AML-193 (cell line): ENCODE results near the gene ASXL1.
"Not testable (repeated sequence)": the region's sequence is repeated elsewhere in the genome, so short reads cannot be mapped to it uniquely, and the experiment has no call there.

Experiments used
- DNase-seq, 2 experiments: peaks; one replicate each; lab custom pipeline; 2025; lab: John Stamatoyannopoulos, UW

The ASXL1 gene

GRCh38 chr20:32407131-32407750 lies 49.1 kb downstream of the ASXL1 start:
- not testable (repeated sequence) for DNase-seq

- DNase-seq: peak; percentile 40 to 61
Observed at GRCh38 chr20:32411955-32412706, 54.0 kb downstream of the ASXL1 start.

- DNase-seq: no peak
Observed at GRCh38 chr20:32415494-32415893, 57.4 kb downstream of the ASXL1 start.

- DNase-seq: no peak
Observed at GRCh38 chr20:32416206-32416605, 58.1 kb downstream of the ASXL1 start.

- DNase-seq: peak; percentile 42 to 44
Observed at GRCh38 chr20:32418376-32418775, 60.2 kb downstream of the ASXL1 start.

- no peak for DNase-seq
Observed at GRCh38 chr20:32421290-32421689, 63.2 kb downstream of the ASXL1 start.

GRCh38 chr20:32427996-32428395 lies 69.9 kb downstream of the ASXL1 start:
- DNase-seq: no peak

GRCh38 chr20:32429343-32429742 lies 71.2 kb downstream of the ASXL1 start:
- DNase-seq: no peak

- no peak for DNase-seq
Observed at GRCh38 chr20:32429745-32430360, 71.7 kb downstream of the ASXL1 start.

GRCh38 chr20:32431457-32431856 lies 73.3 kb downstream of the ASXL1 start:
- DNase-seq: no peak

- no peak for DNase-seq
Observed at GRCh38 chr20:32432277-32432676, 74.1 kb downstream of the ASXL1 start.

- no peak for DNase-seq
Observed at GRCh38 chr20:32433311-32434021, 75.3 kb downstream of the ASXL1 start.

- DNase-seq: no peak
Observed at GRCh38 chr20:32434434-32434833, 76.3 kb downstream of the ASXL1 start.

GRCh38 chr20:32435449-32436107 lies 77.4 kb downstream of the ASXL1 start:
- DNase-seq: no peak

- DNase-seq: no peak
Observed at GRCh38 chr20:32436142-32436861, 78.2 kb downstream of the ASXL1 start.

GRCh38 chr20:32436968-32437367 lies 78.8 kb downstream of the ASXL1 start:
- no peak for DNase-seq

- no peak for DNase-seq
Observed at GRCh38 chr20:32437391-32438074, 79.4 kb downstream of the ASXL1 start.

- DNase-seq: no peak
Observed at GRCh38 chr20:32438331-32438858, 80.3 kb downstream of the ASXL1 start.

GRCh38 chr20:32439132-32439829 lies 81.2 kb downstream of the ASXL1 start:
- DNase-seq: no peak
